OCI-M1 (cell line): ENCODE results near the gene TMSB15B.
"Not testable (repeated sequence)": the region's sequence is repeated elsewhere in the genome, so short reads cannot be mapped to it uniquely, and the experiment has no call there.

Experiments used
- DNase-seq: peaks from one replicate; lab custom pipeline; 2025; lab: John Stamatoyannopoulos, UW

The TMSB15B gene

DNA sequence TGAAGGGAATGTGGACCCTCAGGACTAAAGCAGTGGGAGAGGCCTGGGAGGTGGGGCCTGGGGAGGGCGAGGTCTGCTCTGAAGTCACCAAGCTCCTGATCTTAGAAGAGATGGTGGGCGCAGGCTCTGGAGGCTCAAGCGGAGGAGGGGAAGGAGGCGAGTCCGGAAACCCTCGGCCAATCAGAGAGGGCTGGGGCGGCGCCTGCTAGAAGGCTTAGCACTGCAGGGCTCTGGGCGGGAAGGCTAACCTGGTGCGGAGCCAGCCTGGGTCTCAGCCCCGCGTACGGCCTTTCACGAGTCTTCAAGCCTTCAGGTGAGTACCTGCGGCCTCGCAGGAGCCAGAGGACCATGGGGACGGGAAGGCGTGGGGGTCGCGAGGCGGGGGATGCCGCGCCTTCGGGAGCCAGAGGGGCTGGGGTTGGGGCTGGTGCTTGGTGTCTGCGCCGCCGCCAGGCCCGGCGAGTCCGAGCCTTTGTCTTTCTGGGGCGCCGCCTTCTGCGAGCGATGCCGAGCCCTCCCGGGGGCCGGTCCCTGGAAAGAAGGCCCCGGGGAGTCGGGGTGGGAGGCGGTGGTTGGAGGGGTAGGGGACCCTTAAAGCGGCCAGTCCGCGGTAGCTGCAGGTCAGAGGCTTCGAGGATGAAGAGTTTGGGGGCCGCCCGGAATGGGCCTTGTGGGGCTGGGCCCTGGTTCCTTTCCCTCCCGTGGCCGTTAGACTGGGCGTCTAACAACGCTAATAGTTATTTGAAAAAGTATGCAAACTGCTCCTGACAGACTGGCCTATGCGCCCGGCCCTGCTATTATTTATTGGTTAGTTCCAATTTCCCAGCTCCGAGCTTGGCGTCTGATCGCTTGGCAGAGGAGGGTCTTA is at the start of gene TMSB15B:
Gene TMSB15B (plus strand): TSS at position 217 of the 868 bp plus-strand sequence.
- not testable (repeated sequence) for DNase-seq

DNA sequence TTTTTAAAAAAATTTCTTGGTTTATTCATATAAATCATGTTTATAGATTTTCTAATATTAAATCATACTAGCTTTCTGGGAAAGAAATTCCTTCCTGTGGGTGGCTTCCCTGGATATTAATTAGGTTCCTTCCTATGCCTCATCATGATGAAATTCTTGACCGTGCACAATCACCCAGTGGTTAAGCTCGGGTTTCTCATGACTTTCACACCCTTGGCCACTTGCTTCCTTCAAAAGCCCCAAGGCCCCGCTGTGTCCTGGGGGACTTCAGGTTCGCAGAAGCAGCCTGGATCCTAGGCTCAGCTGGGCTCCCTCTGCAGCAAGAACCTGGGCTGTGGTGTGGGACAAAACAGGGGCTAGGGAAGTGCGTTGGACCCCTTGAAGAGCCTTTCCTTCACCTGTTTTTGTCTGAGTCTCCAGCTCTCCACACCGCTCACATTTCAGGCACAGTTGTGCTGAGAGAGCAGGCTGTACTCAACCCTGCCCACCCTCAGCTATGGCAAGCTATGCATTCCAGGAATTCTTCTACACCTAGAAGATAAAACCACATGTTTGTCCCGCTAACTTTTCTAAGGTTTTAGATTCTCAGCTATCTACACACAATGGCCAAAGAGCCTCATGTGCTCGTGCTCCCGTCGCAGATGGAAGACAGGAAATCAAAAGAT is 48.9 kb upstream of the TMSB15B start:
- no peak for DNase-seq

DNA sequence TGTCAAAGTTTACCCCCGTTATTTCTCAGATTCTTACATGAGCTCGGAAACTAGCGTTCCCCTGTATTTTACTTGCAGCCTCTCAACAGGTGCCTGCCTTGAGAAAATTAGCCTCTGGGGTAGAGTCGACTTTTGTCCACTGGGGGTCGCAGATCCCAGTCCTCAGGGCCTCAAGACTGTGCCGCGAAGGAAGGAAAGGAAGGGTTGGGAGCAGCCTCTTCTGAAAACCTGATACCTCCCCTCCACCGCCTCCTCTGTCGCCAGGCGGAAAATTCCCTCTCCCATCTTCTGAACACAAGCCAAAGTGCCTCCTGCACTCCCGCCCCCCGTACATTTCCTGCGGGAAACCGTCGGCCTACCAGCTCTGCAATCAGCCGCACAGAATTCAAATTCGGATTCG is 44.4 kb upstream of the TMSB15B start:
- DNase-seq: peak; percentile 66

DNA sequence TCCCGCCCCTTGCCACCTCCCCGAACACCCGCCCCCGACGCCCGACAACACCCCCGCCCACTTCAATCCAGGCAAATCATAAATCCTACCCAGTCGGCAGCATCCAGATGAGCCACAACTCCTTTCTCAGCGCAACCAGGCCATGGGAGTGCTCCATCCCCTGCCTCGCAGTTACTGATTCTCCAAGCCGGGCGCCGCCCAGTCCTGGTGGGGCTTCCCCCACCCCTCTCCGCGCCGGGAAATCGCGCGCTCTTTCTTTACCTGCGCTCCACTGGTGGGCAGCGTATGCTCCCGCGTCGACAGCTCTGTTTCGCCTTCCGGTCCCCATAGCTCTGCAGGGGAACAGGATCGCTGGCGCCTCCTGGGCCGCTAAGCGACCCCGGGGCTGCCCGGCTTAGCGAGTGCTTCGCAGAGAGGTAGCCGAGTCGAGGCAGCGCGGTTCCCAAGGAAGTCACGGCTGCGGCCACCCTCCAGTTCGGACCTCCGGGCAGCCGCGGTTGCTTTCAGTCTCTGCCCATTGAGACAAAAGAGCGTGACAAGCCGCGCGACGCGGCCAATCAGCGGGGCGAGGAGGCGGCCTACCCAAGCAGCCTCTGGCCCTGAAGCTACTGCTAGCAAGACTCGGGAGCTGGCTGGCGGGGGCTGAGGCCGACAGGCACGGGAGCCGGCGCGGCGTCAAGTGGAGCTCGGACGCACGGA is 43.7 kb upstream of the TMSB15B start:
- DNase-seq: peak; percentile 38

DNA sequence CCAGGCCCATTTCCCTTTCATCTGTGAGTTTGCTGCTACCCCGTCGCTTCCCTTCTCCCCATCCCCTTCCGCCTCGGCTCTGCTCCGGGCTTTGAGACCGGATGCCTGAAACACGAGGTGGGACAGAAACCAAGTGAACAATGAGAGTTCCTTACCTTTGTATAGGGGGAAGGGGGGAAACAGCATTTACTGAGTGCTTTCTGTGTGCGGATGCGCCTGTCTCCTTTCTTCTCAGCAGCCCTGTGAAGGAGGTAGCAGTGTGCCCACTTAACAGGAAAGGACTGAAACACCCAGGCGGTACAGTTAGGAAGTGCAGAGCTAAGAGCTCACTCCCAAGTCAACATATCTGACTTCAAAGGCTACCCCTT is 43.2 kb upstream of the TMSB15B start:
- peak; percentile 38 for DNase-seq

DNA sequence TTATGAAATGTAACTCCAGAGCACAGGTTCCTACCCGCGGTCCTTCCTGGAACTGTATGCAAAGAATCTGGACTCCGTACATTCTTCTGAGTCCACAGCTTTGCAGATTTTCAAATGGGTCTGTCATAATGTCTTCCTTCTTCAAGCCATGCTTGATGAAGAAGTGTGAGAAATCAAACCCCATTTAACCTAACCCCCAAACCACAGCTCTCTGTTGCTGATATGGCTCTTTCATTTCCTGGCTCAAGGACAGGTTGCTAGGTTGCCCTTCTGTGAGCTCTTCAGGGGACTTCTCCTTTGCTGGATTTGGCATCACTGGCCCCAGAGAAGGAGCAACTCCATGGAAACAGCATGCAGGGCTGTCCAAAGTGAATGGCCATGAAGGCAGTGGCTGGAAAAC is 41.9 kb upstream of the TMSB15B start:
- not testable (repeated sequence) for DNase-seq

DNA sequence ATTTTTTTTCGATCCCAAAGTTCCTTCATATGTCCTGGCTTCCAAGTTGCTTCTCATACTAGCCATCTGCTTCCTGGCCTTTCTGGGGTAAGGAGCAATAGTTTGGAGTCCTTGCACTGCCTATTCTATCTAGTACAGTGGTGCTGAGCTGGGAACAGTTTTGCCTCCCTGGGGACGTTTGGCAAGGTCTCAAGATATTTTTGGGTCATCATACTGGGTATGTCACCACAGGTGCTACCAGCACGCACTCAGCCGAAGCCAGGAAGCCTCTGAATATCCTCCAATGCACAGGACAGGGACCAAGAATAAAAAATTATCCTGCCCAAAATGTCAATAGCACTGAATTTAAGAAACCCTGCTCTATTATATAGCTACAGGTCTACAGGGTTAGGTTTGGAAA is 35.4 kb upstream of the TMSB15B start:
- DNase-seq: no peak

DNA sequence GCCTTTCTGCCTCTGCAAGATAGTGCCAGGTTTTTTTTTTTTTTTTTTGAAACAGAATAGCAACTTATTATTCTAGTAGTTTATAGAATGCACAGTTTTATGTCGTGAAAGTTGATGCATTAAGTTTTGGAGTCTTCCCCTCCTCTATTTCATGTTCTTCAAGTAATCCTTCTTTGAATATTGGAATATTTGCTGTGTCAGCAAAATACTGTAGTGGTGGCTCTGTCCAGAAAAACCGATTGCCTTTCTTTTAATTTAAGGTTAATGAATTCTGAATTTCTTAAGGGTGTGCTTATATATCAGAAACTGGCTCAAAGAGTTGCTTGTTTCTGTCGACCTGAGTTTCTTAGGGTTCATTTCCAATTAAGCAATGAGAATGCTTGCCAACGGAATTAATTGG is 34.8 kb upstream of the TMSB15B start:
- DNase-seq: no peak

DNA sequence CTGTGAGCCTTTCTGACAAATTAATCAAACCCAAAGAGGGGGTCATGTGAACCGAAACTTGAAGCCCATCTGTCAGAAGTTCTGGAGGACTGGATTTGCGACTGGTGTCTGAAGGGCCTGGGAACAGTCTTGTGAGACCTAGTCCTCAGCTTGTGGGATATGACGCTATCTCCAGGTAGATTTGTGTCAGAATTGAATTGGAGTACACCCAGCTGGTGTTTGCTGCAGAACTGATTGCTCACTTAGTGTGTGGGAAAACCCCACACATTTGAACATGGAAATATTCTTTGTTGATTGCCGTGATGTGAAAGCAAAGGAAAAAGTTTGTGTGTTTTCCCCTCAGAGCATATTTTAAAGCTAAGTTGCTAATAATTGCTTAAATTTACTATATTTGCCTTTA is 30.3 kb upstream of the TMSB15B start:
- DNase-seq: no peak

DNA sequence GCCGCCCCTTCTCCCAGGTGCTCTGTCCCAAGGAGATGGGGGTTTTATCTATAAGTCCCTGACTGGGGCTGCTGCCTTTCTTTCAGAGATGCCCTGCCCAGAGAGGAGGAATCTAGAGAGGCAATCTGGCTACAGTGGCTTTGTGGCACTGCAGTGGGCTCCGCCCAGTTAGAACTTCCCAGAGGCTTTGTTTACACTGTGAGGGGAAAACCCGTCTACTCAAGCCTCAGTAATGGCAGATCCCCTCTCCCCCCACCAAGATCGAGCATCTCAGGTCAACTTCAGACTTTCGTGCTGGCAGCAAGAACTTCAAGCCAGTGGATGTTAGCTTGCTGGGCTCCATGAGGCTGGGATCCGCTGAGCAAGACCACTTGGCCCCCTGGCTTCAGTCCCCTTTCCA is 22.2 kb upstream of the TMSB15B start:
- DNase-seq: not testable (repeated sequence)

DNA sequence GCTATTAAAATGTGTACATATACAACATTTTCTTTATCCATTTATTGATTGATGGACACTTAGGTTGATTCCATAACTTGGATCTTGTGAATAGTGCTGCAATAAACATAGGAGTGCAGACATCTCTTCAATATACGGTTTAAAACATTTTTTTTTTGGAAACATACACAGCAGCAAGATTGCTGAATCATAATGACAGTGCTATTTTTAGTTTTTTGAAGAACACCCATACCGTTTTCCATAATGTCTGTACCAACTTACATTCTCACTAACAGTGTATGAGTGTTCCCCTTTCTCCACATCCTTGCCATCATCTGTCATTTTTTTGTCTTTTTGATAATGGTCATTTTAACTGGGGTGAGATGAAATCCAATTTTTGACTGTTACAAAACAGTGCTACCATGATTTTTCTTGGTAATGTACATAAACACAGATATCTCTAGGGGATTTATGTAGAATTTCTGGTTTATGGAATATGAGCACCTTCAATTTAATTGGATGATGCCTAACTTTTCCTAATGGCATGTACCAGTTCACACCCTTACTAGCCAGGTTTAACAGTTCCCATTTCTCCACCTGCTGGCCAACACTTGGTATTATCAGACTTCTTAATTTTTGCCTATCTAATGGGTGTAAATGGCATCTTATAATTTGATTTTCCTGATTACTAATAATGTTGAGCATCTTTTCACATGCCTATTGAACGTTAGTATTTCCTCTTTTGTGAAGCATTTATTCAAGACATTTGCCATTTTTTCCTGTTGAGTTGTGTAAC is 21.0 kb upstream of the TMSB15B start:
- peak; percentile 24 for DNase-seq

DNA sequence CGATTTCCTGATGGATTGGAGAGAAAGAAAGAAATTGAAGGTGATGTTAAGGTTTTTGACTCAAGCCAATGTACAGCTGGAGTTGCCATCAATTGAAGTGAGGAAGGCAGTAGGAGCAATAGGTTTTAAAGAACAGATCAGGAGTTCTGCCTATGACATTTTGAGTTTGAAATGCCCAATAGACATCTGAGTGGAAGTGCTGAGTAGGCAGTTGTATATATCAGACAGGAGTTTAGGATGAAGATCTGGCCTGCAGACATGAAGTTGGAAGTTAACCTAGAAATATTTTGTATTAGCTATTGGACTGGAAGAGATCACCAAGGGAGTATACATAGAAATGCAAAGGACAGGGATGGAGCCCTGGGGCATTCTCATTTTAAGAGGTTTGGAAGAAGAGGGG is 12.9 kb upstream of the TMSB15B start:
- DNase-seq: no peak

DNA sequence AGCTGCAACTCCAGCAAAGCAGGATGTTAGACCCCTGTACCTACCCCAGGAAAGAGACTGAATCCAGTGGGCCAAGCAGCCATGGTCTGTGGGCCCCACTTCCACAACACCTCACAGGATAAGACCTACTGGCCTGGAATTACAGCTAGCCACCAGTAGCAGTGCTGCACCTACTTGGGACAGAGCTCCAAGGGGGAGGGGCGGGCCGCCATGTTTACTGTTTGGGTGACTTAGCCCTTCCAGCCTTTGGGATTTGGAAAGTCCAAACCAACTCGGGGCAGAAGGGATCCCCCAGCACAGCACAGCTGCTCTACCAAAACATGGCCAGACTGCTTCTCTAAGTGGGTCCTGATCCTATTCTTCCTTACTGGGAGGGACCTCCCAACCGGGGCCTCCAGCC is 9.1 kb upstream of the TMSB15B start:
- DNase-seq: no peak

DNA sequence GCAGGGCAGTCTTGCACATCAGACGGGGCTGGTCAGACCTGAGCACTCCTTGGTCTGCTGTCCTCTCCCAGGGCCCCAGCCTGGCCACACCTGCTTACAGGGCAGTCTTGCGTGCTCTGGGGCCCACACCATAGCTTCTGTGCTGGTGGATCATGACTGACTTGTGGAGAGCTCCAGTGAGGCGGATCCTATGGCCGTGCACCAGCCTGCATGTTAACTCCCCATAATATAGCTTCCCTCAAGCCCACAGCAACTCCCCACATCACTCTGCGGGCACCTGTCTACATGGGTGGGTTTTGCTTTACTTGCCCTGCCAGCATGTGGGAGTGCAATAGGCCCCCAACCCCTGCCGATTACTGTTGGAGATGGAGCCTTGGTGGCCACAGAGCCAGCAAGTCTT is 8.2 kb upstream of the TMSB15B start:
- no peak for DNase-seq

DNA sequence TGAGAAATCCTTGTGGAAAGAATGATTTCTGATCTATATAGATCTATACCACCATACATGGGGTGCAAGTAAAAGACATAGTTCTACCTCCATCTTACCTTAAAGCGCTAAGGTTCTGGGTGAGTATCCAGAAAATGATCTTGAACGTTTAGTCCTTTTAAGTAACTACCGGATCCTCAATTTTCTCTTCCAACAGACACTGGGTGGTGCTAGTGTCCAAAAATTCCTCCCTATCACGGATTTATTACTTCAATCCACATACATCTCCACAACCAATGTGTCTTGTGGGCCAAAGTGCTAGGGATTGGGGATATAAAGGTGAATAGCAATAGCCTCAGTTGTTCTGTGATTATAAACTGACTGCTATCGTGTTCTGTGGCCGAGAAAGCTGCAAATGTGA is 1.8 kb upstream of the TMSB15B start:
- not testable (repeated sequence) for DNase-seq

DNA sequence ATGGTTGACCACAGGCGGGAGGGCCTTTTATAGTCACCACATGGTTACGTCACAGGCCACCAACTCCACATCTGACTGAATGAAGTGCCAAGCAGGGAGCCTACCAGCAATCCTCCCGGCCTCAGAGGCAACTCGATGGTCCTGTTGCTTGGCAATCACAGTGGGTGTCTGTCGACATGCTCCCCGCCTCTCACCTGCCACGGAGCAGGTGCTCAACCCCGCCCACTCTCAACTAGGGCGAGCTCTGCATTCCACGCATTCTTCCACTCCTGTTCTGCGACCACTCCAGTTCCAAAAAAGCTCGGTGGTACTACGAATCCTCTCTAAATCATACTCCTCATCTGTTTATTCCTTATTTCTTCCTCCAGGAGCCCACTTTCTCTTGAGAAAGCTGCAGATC is 21.1 kb downstream of the TMSB15B start:
- not testable (repeated sequence) for DNase-seq

DNA sequence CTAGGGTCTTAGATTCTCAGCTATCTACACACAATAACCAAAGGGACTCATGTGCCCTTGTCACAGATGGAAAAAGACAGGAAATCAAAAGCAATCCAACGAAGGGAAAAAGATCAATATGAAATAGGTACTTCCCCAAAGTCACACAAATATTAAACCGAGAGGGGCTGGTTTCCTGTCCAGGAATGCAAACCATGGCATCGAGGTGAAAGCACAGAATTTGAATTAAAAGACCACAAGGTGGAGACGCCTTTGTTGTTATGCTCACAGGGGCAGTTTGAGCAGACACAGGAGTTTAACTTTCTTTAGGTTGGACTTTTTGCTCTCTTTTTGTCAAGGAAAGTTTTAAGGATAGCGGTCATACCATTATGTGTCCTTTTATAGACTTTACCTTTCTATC is 36.8 kb downstream of the TMSB15B start:
- DNase-seq: no peak

DNA sequence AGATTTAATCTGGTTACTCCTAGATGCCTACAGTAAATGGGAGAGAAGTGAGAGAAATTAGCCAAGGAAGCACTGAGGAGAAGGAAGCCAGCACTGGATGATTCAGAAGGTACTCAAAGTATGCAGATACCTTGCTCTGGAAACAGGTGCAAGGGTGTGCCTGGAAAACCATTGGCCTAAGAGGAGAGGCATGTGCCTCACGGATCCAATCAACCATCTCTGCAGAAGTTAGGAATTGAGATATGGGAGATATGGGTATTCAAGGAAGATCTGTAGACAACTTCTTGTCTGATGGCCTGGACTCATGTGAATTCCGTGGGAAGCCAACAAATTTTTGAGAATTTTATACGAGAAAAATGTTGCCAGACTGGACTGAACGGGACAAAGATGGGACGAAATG is 46.4 kb downstream of the TMSB15B start:
- DNase-seq: no peak

DNA sequence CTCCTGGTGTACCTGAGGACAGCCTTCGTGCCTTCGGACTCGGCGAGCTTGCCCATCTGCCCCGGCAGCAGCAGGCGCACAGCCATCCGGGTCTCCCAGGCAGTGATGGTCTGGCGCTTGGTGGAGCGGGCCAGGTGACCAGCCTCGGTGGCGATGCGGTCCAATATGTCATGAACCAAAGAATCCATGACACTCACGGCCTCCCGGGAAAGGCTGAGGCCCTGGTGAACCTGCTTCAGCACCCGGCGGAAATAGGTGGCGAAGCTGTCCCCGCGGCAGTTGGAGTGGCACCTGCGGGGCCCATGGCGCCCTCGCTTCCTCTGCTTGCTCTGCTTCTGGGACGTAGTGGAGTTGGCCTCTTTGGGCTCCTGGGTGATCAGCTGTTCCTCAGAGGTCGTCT is 50.7 kb downstream of the TMSB15B start:
- DNase-seq: no peak

DNA sequence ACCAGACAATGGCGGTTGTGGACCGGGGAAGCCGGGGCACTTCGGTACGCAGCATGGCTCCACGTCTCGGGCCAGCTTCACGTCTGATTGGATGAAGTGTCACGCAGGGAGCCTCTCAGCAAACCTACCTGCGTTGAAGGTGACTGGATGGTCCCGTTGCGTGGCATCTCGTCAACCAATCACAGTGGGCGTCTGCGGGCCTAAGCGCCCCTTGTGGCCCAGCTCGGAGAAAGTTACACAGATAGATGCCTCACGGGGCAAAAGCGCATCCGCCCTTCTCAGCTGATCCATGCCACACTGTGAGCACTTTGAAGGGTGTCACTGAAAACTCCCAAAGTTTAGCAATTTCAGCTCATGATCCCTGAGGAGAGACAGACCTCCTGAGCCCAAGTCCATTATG is 51.2 kb downstream of the TMSB15B start, which contains the start of gene H2BW1:
Gene H2BW1 (minus strand): TSS at position 103 of the 400 bp plus-strand sequence. CDS start 132 bp downstream, outside the sequence.
- DNase-seq: no peak

DNA sequence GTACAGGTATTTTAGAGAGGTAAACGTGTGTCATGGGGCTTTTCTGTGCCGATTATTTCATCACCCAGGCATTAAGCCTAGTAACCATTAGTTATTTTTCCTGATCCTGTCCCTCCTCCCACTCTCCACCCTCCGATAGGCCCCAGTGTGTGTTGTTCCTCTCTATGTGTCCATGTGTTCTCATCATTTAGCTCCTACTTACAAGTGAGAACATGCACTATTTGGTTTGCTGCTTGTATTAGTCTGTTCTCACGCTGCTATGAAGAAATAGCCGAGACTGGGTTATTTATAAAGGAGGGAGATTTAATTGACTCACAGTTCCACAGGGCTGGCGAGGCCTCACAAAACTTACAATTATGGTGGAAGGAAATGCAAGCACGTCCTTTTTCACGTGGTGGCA is 53.1 kb downstream of the TMSB15B start:
- DNase-seq: not testable (repeated sequence)
